HG03439 (cell line): Measurements from ENCODE around the gene PES1.
"Not testable (repeated sequence)": the region's sequence is repeated elsewhere in the genome, so short reads cannot be mapped to it uniquely, and the experiment has no call there.

Experiments
- ATAC-seq: cut with Tn5 transposase; IDR thresholded peaks from one replicate; pipeline ENCODE4 v1.9.1; 2021; ENCODE audit warnings: mild to moderate bottlenecking, moderate library complexity; ENCODE audit not compliant: unreplicated experiment

PES1 gene

GRCh38 chr22:30556388-30556787 is 35.3 kb downstream of the PES1 start:
- ATAC-seq: no peak

GRCh38 chr22:30555282-30556210 is 36.2 kb downstream of the PES1 start:
- ATAC-seq: no peak

DNA sequence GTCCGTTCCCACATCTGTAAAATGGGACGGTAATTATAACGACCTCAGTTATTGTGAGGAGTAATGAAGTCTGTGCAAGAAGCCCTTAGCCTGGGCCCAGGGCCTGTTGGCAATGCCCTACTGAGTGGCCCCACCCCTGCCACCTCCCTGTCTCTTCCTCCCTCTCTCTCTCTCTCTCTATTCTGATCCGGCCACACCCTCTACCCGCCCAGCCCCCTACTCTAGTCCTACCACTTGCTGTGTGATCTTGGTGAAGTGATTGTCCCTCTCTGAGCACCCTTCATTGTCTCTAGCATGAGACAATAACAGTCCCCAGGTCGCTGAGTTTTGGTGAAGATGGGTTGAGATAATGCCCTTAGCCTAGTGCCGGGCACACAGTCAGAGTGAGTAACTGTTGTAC is 37.7 kb downstream of the PES1 start:
- ATAC-seq: no peak

DNA sequence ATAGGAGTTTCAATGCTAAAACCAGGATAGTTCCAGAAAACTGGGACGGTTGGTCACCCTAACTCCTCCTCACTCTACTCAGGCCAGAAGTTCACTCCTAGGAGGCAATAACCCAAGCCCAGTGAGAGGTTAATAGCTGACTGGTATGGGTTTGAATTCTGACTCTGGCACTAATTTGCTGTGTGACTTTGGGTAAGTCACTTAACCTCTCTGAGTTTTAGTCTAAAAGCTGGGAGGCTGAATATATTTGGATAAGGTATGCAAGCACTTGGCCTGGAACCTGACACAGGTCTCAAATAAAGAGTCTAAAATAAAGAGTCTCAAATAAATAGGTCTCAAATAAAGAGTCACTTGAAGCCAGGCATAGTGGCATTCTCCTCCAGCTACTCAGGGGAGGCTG is 39.0 kb downstream of the PES1 start:
- no peak for ATAC-seq

GRCh38 chr22:30551813-30552212 is 39.9 kb downstream of the PES1 start:
- not testable (repeated sequence) for ATAC-seq

GRCh38 chr22:30547188-30547587 is 44.5 kb downstream of the PES1 start:
- no peak for ATAC-seq

DNA sequence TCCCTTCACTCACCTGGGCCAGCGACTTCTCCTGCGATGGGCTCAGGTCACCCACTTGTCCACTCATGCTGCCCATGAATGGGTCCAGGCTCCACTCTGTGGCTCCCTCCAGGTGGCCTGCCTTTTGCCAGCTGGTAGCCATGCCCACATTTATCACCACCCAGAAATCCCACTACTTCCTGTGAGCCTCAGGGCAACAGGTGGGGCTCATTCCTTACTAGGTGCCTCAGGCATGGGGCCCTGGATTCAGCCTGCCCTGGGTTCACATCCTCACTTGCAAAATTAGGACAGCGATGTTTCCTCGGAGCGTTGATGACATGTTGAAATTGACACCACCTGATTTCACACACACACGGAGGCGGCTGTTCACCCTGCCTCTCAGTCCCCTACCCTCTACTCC is 45.1 kb downstream of the PES1 start, which contains the start of gene SEC14L6:
Gene SEC14L6, minus strand, starts transcription at position 126 of the 400 bp plus-strand sequence. Its CDS starts 59 bp downstream, at position 67.
- no peak for ATAC-seq

GRCh38 chr22:30542811-30543188 is 48.9 kb downstream of the PES1 start:
- no peak for ATAC-seq

GRCh38 chr22:30541961-30542810 is 49.5 kb downstream of the PES1 start:
- ATAC-seq: no peak

- not testable (repeated sequence) for ATAC-seq
These were observed 50.2 kb downstream of the PES1 start for GRCh38 chr22:30541511-30541910.

- ATAC-seq: no peak
These were observed 52.3 kb downstream of the PES1 start for GRCh38 chr22:30539368-30539767.

DNA sequence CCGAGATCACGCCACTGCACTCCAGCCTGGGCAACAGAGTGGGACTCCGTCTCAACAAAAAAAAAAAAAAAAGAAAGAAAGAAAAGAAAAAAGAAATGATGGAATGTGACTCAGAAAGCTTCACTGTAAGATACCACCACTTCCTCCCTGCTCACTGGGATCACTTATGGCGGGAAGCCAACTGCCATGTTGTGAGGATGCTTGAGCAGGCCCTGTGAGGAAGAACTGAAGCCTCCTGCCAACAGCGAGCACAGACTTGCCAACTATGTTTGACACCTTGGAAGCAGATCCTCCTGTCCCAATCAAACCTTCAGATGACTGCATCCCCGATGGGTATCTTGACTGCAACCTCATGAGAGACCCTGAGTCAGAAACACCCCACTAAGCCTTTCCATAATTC is 53.4 kb downstream of the PES1 start:
- ATAC-seq: no peak

DNA sequence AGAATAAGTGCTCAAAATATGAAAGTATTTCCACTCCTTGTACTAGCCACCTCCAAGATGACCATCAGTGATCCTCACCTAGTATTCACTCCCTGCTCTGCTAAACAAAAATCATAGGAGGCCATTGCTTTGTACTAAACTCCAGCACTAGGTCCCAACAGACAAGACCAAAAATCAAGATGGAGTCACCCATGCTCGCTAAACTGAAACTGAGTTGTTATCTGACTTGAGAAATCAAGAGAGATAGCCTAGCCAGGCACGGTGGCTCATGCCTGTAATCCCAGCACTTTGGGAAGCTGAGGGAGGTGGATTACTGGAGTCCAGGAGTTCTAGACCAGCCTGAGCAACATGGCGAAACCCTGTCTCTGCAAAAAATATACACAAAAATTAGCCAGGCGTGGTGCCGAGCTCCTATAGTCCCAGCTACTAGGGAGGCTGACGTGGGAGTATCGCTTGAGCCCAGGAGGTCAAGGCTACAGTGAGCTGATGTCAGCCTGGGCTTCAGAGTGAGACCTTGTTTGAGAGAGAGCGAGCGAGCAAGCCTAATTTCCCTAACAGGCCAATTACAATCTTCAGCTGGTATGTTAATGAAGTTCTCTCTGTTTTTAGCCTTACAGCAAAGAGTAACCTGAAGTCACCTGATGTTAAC is 54.5 kb downstream of the PES1 start:
- no peak for ATAC-seq

DNA sequence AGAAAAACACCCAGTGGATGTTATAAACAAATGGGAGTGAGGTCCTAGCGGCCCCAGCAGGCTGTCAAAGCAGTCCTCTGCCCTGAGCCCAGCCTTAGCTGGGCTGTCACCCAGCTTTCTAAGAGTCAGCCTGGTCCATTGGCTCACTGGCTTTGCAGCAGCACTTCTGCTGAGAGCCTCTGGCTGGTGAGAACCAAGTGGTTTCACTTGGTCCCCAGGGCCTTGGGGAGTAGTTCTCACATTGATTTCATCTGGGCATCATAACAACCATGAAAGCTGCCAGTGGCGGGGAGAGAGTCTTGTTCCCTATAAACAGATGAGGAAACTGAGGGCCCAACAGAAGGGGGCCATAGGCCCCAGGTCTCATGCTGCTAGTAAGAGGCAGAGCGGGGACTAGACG is 56.5 kb downstream of the PES1 start:
- ATAC-seq: no peak

DNA sequence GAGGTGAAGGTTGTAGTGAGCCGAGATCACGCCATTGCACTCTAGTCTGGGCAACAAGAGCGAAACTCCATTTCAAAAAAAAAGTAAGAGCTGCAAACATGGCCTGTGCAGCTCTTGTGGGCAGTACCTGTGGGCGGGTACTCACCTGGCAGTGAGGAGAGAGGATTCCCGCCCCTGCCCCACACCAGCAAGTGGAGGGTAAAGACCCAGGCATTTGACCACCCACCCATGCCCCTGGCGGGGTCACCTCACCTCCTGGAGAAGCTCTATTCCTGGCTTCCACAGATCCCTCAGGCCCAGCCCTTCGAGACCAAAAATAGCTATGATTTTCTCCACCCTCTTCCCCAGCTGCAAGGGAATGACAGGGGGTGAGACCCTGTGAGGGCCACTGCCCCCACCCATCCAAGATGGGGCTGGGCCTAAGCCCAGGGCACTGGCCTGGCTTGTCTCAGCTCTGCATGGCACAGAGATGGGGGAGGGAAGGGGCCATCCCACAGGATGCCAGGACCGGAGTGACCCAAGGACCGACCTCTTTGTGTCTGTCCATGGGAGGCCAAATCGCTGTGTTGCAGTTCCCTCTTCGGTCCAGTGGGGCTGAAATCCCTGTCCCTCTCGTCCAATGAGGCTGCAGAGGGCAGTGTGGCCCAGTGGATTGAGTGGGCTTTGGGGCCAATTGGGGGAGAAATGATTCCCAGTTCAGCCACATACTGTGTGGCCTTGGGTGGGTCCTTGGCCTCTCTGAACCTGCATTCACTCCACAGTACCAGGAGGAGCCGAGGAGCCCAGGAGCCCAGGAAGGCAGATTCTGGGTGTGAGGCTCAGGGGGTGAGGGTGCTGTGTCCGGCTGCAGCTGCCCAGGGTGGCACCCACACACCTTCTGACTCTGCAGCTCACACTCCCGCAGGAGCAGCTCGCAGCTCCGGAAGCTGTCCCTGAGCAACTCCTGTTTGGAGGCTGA is 59.8 kb downstream of the PES1 start:
- no peak for ATAC-seq

DNA sequence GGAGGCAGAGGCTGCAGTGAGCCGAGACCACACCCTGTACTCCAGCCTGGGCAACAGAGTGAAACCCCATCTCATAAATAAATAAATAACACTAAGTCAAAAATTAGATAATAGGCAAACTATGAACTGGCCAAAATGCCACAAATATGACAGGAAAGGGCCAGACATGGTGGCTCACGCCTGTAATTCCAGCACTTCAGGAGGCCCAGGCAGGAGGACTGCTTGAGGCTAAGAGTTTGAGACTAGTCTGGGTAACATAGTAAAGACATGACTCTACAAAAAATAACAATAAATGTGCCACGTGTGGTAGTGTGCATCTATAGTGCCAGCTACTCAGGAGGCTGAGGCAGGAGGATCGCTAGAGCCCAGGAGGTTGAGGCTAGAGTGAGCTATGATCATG is 65.1 kb downstream of the PES1 start:
- no peak for ATAC-seq
